ENCODE results near the gene CD48. TPM values are rescaled to one million over a fixed set of nuclear protein-coding genes. Genes with fewer than 3 reads are reported as not detected.
"Not testable (repeated sequence)": the region's sequence is repeated elsewhere in the genome, so short reads cannot be mapped to it uniquely, and the experiment has no call there.

Gene CD48
- total RNA-seq, 2 experiments from 2014 or later: 131 to 150 TPM

DNA sequence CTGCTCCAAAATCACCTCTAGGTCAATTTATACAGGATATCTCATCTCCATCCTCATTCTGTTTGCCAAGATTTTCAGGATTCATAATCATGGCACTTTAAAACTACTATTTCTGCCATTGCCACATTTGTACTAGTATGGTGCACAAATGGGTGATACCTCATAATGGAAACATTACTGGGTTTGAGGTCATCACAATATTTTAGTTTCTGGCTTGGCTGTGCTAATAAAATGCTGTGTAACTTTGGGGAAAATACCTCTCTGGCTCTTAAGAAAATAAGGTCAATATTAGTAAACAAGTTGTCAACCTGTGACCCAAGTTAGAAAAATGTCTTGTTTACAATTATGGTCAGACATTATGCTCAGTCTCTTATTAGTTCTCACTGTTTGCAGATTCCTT is 22.7 kb upstream of the CD48 start:
- BruUV-seq (replicated peaks): no TSS peak
- Histone ChIP-seq H3K4me3 (ENCODE audit: low read depth, low read length, poor library complexity, severe bottlenecking) (no peak overlapping the region), H3K36me3 (ENCODE audit: insufficient read depth, low read length) (no peaks in the 10 kb centered on the region), H4K20me1 (ENCODE audit: insufficient read depth, low read length) (no peaks in the 10 kb centered on the region), H3K4me1 (ENCODE audit: insufficient read depth, low read length, poor library complexity, severe bottlenecking) (peaks cover 20% of the 10 kb centered on the region), H3K4me2 (ENCODE audit: low read length) (peak overlapping the region; percentile 47; the same call in 1 of the 2 replicates), H3K27ac (ENCODE audit: low read depth, low read length, poor library complexity, severe bottlenecking) (no peak overlapping the region), H3K9me3 (ENCODE audit: low read length) (peaks cover 5% of the 10 kb centered on the region; the same call in 1 of the 2 replicates), H3K79me2 (ENCODE audit: insufficient read depth, low read depth, low read length) (no peaks in the 10 kb centered on the region), H3K9me2 (ENCODE audit: insufficient read depth, low read length) (no peaks in the 10 kb centered on the region), H2AFZ (ENCODE audit: low read length) (peak overlapping the region; percentile 51; the same call in 1 of the 2 replicates)
- ChIA-PET POLR2A (no interaction called here), CTCF (ENCODE audit: unreplicated experiment) (no interaction called here)
- no peak for DNase-seq (ENCODE audit: low spot score)
- intact Hi-C loops (cut with micrococcal nuclease; ENCODE audit: unreplicated experiment): no loop called here
- TF ChIP-seq EZH2phosphoT487 (IDR thresholded peaks at IDR 0.05; ENCODE audit: borderline replicate concordance, low read depth, low read length): no peak
- TF ChIP-seq, protein P1, sequence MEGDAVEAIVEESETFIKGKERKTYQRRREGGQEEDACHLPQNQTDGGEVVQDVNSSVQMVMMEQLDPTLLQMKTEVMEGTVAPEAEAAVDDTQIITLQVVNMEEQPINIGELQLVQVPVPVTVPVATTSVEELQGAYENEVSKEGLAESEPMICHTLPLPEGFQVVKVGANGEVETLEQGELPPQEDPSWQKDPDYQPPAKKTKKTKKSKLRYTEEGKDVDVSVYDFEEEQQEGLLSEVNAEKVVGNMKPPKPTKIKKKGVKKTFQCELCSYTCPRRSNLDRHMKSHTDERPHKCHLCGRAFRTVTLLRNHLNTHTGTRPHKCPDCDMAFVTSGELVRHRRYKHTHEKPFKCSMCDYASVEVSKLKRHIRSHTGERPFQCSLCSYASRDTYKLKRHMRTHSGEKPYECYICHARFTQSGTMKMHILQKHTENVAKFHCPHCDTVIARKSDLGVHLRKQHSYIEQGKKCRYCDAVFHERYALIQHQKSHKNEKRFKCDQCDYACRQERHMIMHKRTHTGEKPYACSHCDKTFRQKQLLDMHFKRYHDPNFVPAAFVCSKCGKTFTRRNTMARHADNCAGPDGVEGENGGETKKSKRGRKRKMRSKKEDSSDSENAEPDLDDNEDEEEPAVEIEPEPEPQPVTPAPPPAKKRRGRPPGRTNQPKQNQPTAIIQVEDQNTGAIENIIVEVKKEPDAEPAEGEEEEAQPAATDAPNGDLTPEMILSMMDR (conservative IDR thresholded peaks at IDR 0.05; ENCODE audit: low read length): no peak

DNA sequence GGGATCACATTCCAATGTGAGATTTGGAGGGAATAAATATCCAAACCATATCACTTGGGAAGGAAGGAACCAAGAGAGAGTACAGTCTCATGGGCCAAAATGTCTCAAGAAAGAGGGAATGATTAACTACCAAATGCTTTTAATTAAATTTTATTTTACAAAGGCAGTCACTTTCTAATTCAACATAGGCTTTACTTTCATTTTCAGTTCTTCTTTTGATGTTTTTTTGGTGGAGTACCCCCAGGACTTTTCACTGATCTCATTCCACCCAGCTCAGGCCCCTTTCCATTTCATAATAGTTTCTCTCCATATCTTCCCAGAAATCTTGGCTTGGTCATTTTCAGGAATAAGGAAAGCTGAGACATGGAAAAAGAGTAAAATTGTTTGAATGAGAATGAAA is 22.3 kb upstream of the CD48 start:
- no peak overlapping the region for H3K4me3 ChIP-seq (ENCODE audit: low read depth, low read length, poor library complexity, severe bottlenecking)
- ChIA-PET POLR2A (no interaction called here), CTCF (ENCODE audit: unreplicated experiment) (no interaction called here)
- H4K20me1 ChIP-seq (ENCODE audit: insufficient read depth, low read length): no peaks in the 10 kb centered on the region
- TF ChIP-seq, protein P1 (conservative IDR thresholded peaks at IDR 0.05; ENCODE audit: low read length): no peak
- TF ChIP-seq EZH2phosphoT487 (IDR thresholded peaks at IDR 0.05; ENCODE audit: borderline replicate concordance, low read depth, low read length): no peak
- H3K36me3 ChIP-seq (ENCODE audit: insufficient read depth, low read length): no peaks in the 10 kb centered on the region
- DNase-seq (ENCODE audit: low spot score): no peak
- peaks cover 5% of the 10 kb centered on the region; the same call in 1 of the 2 replicates for H3K9me3 ChIP-seq (ENCODE audit: low read length)
- BruUV-seq (replicated peaks): no TSS peak
- H3K9me2 ChIP-seq (ENCODE audit: insufficient read depth, low read length): no peaks in the 10 kb centered on the region
- H3K79me2 ChIP-seq (ENCODE audit: insufficient read depth, low read depth, low read length): no peaks in the 10 kb centered on the region
- peak overlapping the region; percentile 47 for H3K4me2 ChIP-seq (ENCODE audit: low read length)
- intact Hi-C loops (cut with micrococcal nuclease; ENCODE audit: unreplicated experiment): no loop called here
- H2AFZ ChIP-seq (ENCODE audit: low read length): peak overlapping the region; percentile 51; the same call in 1 of the 2 replicates
- H3K27ac ChIP-seq (ENCODE audit: low read depth, low read length, poor library complexity, severe bottlenecking): no peak overlapping the region
- peaks cover 20% of the 10 kb centered on the region for H3K4me1 ChIP-seq (ENCODE audit: insufficient read depth, low read length, poor library complexity, severe bottlenecking)

DNA sequence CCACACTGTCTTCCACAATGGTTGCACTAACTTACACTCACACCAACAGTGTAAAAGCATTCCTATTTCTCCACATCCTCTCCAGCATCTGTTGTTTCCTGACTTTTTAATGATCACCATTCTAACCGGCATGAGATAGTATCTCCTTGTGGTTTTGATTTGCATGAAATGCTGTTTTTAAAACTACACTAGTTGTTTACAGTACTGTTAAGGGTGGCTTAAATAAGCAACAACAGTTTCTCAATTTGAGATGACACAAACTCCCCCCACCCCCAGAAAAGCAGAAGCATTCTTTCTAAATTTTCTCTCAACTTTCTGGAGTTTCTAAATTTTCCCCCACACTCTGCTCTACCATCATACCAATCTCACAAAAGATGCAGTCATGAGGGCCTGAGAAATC is 20.4 kb upstream of the CD48 start:
- ChIA-PET POLR2A (interaction anchor here (0.7 kb wide), 1 partner anchor 161 kb away, joined by 5 read pairs; no protein-coding TSS in a partner anchor), CTCF (ENCODE audit: unreplicated experiment) (no interaction called here)
- Histone ChIP-seq H3K79me2 (ENCODE audit: insufficient read depth, low read depth, low read length) (no peaks in the 10 kb centered on the region), H3K36me3 (ENCODE audit: insufficient read depth, low read length) (no peaks in the 10 kb centered on the region), H3K9me3 (ENCODE audit: low read length) (peaks cover 5% of the 10 kb centered on the region; the same call in 1 of the 2 replicates), H3K27ac (ENCODE audit: low read depth, low read length, poor library complexity, severe bottlenecking) (no peak overlapping the region), H3K4me3 (ENCODE audit: low read depth, low read length, poor library complexity, severe bottlenecking) (no peak overlapping the region), H3K4me1 (ENCODE audit: insufficient read depth, low read length, poor library complexity, severe bottlenecking) (peaks cover 24% of the 10 kb centered on the region), H4K20me1 (ENCODE audit: insufficient read depth, low read length) (no peaks in the 10 kb centered on the region), H2AFZ (ENCODE audit: low read length) (no peak overlapping the region), H3K4me2 (ENCODE audit: low read length) (peak overlapping the region; percentile 19; the same call in 1 of the 2 replicates), H3K9me2 (ENCODE audit: insufficient read depth, low read length) (no peaks in the 10 kb centered on the region)
- intact Hi-C loops (cut with micrococcal nuclease; ENCODE audit: unreplicated experiment): no loop called here
- TF ChIP-seq EZH2phosphoT487 (IDR thresholded peaks at IDR 0.05; ENCODE audit: borderline replicate concordance, low read depth, low read length): no peak
- TF ChIP-seq, protein P1 (conservative IDR thresholded peaks at IDR 0.05; ENCODE audit: low read length): no peak
- BruUV-seq (replicated peaks): no TSS peak
- no peak for DNase-seq (ENCODE audit: low spot score)

DNA sequence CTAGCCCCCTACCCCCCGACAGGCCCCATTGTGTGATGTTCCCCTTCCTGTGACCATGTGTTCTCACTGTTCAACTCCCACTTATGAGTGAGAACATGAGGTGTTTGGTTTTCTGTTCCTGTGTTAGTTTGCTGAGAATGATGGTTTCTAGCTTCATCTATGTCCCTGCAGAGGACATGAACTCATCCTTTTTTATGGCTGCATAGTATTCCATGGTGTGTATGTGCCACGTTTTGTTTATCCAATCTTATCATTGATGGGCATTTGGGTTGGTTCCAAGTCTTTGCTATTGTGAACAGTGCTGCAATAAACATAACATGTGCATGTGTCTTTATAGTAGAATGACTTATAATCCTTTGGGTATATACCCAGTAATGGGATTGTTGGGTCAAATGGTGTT is 19.9 kb upstream of the CD48 start:
- H3K9me3 ChIP-seq (ENCODE audit: low read length); H3K4me2 ChIP-seq (ENCODE audit: low read length); H3K36me3 ChIP-seq (ENCODE audit: insufficient read depth, low read length); BruUV-seq (replicated peaks); CTCF ChIA-PET (ENCODE audit: unreplicated experiment); H3K27ac ChIP-seq (ENCODE audit: low read depth, low read length, poor library complexity, severe bottlenecking); H4K20me1 ChIP-seq (ENCODE audit: insufficient read depth, low read length); H2AFZ ChIP-seq (ENCODE audit: low read length); DNase-seq (ENCODE audit: low spot score); H3K79me2 ChIP-seq (ENCODE audit: insufficient read depth, low read depth, low read length); H3K4me3 ChIP-seq (ENCODE audit: low read depth, low read length, poor library complexity, severe bottlenecking); H3K9me2 ChIP-seq (ENCODE audit: insufficient read depth, low read length); intact Hi-C loops (cut with micrococcal nuclease; ENCODE audit: unreplicated experiment): not testable (repeated sequence)
- peaks cover 27% of the 10 kb centered on the region for H3K4me1 ChIP-seq (ENCODE audit: insufficient read depth, low read length, poor library complexity, severe bottlenecking)
- POLR2A ChIA-PET: interaction anchor here (0.7 kb wide), 1 partner anchor 161 kb away, joined by 5 read pairs; no protein-coding TSS in a partner anchor

All from OCI-LY7 (cell line).